ENCODE results near the gene CRYL1.

CRYL1 gene

GRCh38 chr13:20381401-20381800 is 144.3 kb downstream of the CRYL1 start:
- 85 to 94% methylated on average over 3 of the region's 3 CpGs for WGBS, 2 experiments
- no peaks in the 10 kb centered on the region for H3K36me3 ChIP-seq (ENCODE audit: control insufficient read depth, insufficient read depth, low read length)
- H3K9me3 ChIP-seq (ENCODE audit: control insufficient read depth, low read length): no peaks in the 10 kb centered on the region
- no peak overlapping the region for H3K27ac ChIP-seq (ENCODE audit: insufficient read depth, low read depth, low read length, poor library complexity, severe bottlenecking)
- peaks cover 6% of the 10 kb centered on the region for H3K4me1 ChIP-seq (ENCODE audit: control insufficient read depth, insufficient read depth, low read length)
- H3K4me3 ChIP-seq (ENCODE audit: insufficient read depth, low read depth, low read length): no peak overlapping the region
- H3K27me3 ChIP-seq (ENCODE audit: control insufficient read depth, insufficient read depth, low read length, poor library complexity, severe bottlenecking): no peaks in the 10 kb centered on the region

- WGBS, 2 experiments: 84 to 85% methylated on average over 6 of the region's 6 CpGs
- H3K27me3 ChIP-seq (ENCODE audit: control insufficient read depth, insufficient read depth, low read length, poor library complexity, severe bottlenecking): no peaks in the 10 kb centered on the region
- no peak overlapping the region for H3K4me3 ChIP-seq (ENCODE audit: insufficient read depth, low read depth, low read length)
- H3K9me3 ChIP-seq (ENCODE audit: control insufficient read depth, low read length): no peaks in the 10 kb centered on the region
- H3K4me1 ChIP-seq (ENCODE audit: control insufficient read depth, insufficient read depth, low read length): peaks cover 6% of the 10 kb centered on the region
- no peak overlapping the region for H3K27ac ChIP-seq (ENCODE audit: insufficient read depth, low read depth, low read length, poor library complexity, severe bottlenecking)
- no peaks in the 10 kb centered on the region for H3K36me3 ChIP-seq (ENCODE audit: control insufficient read depth, insufficient read depth, low read length)
These were observed 146.9 kb downstream of the CRYL1 start for GRCh38 chr13:20378721-20379120.

- Histone ChIP-seq H3K4me3 (ENCODE audit: insufficient read depth, low read depth, low read length) (no peak overlapping the region), H3K27me3 (ENCODE audit: control insufficient read depth, insufficient read depth, low read length, poor library complexity, severe bottlenecking) (no peaks in the 10 kb centered on the region), H3K4me1 (ENCODE audit: control insufficient read depth, insufficient read depth, low read length) (peaks cover 6% of the 10 kb centered on the region), H3K9me3 (ENCODE audit: control insufficient read depth, low read length) (no peaks in the 10 kb centered on the region), H3K36me3 (ENCODE audit: control insufficient read depth, insufficient read depth, low read length) (no peaks in the 10 kb centered on the region), H3K27ac (ENCODE audit: insufficient read depth, low read depth, low read length, poor library complexity, severe bottlenecking) (no peak overlapping the region)
- 93 to 94% methylated on average over 6 of the region's 6 CpGs for WGBS, 2 experiments
These were observed 147.9 kb downstream of the CRYL1 start for GRCh38 chr13:20377720-20378119.

GRCh38 chr13:20375871-20376270 is 149.8 kb downstream of the CRYL1 start:
- Histone ChIP-seq H3K36me3 (ENCODE audit: control insufficient read depth, insufficient read depth, low read length) (no peaks in the 10 kb centered on the region), H3K4me3 (ENCODE audit: insufficient read depth, low read depth, low read length) (no peak overlapping the region), H3K27me3 (ENCODE audit: control insufficient read depth, insufficient read depth, low read length, poor library complexity, severe bottlenecking) (no peaks in the 10 kb centered on the region), H3K9me3 (ENCODE audit: control insufficient read depth, low read length) (no peaks in the 10 kb centered on the region), H3K27ac (ENCODE audit: insufficient read depth, low read depth, low read length, poor library complexity, severe bottlenecking) (no peak overlapping the region), H3K4me1 (ENCODE audit: control insufficient read depth, insufficient read depth, low read length) (peaks cover 6% of the 10 kb centered on the region)
- WGBS, 2 experiments: 91 to 95% methylated on average over 6 of the region's 6 CpGs

- no peaks in the 10 kb centered on the region for H3K27me3 ChIP-seq (ENCODE audit: control insufficient read depth, insufficient read depth, low read length, poor library complexity, severe bottlenecking)
- H3K4me1 ChIP-seq (ENCODE audit: control insufficient read depth, insufficient read depth, low read length): peaks cover 6% of the 10 kb centered on the region
- no peak overlapping the region for H3K27ac ChIP-seq (ENCODE audit: insufficient read depth, low read depth, low read length, poor library complexity, severe bottlenecking)
- no peaks in the 10 kb centered on the region for H3K9me3 ChIP-seq (ENCODE audit: control insufficient read depth, low read length)
- H3K36me3 ChIP-seq (ENCODE audit: control insufficient read depth, insufficient read depth, low read length): no peaks in the 10 kb centered on the region
- no peak overlapping the region for H3K4me3 ChIP-seq (ENCODE audit: insufficient read depth, low read depth, low read length)
These were observed 151.8 kb downstream of the CRYL1 start for GRCh38 chr13:20373861-20374260.

GRCh38 chr13:20371825-20372224 is 153.8 kb downstream of the CRYL1 start:
- WGBS, 2 experiments: 94 to 95% methylated on average over 3 to 4 of the region's 4 CpGs
- no peaks in the 10 kb centered on the region for H3K4me1 ChIP-seq (ENCODE audit: control insufficient read depth, insufficient read depth, low read length)
- H3K27ac ChIP-seq (ENCODE audit: insufficient read depth, low read depth, low read length, poor library complexity, severe bottlenecking): no peak overlapping the region
- H3K4me3 ChIP-seq (ENCODE audit: insufficient read depth, low read depth, low read length): no peak overlapping the region
- no peaks in the 10 kb centered on the region for H3K36me3 ChIP-seq (ENCODE audit: control insufficient read depth, insufficient read depth, low read length)
- H3K9me3 ChIP-seq (ENCODE audit: control insufficient read depth, low read length): no peaks in the 10 kb centered on the region
- no peaks in the 10 kb centered on the region for H3K27me3 ChIP-seq (ENCODE audit: control insufficient read depth, insufficient read depth, low read length, poor library complexity, severe bottlenecking)

GRCh38 chr13:20370815-20371421 is 154.7 kb downstream of the CRYL1 start:
- 72 to 90% methylated on average over 2 of the region's 2 CpGs for WGBS, 2 experiments
- Histone ChIP-seq H3K4me3 (ENCODE audit: insufficient read depth, low read depth, low read length) (no peak overlapping the region), H3K4me1 (ENCODE audit: control insufficient read depth, insufficient read depth, low read length) (no peaks in the 10 kb centered on the region), H3K36me3 (ENCODE audit: control insufficient read depth, insufficient read depth, low read length) (no peaks in the 10 kb centered on the region), H3K27ac (ENCODE audit: insufficient read depth, low read depth, low read length, poor library complexity, severe bottlenecking) (no peak overlapping the region), H3K9me3 (ENCODE audit: control insufficient read depth, low read length) (no peaks in the 10 kb centered on the region), H3K27me3 (ENCODE audit: control insufficient read depth, insufficient read depth, low read length, poor library complexity, severe bottlenecking) (no peaks in the 10 kb centered on the region)

- no peaks in the 10 kb centered on the region for H3K36me3 ChIP-seq (ENCODE audit: control insufficient read depth, insufficient read depth, low read length)
- H3K27ac ChIP-seq (ENCODE audit: insufficient read depth, low read depth, low read length, poor library complexity, severe bottlenecking): no peak overlapping the region
- 94 to 95% methylated on average over 8 of the region's 8 CpGs for WGBS, 2 experiments
- H3K4me3 ChIP-seq (ENCODE audit: insufficient read depth, low read depth, low read length): no peak overlapping the region
- no peaks in the 10 kb centered on the region for H3K27me3 ChIP-seq (ENCODE audit: control insufficient read depth, insufficient read depth, low read length, poor library complexity, severe bottlenecking)
- no peaks in the 10 kb centered on the region for H3K9me3 ChIP-seq (ENCODE audit: control insufficient read depth, low read length)
- no peaks in the 10 kb centered on the region for H3K4me1 ChIP-seq (ENCODE audit: control insufficient read depth, insufficient read depth, low read length)
These were observed 155.7 kb downstream of the CRYL1 start for GRCh38 chr13:20369886-20370361.

- Histone ChIP-seq H3K36me3 (ENCODE audit: control insufficient read depth, insufficient read depth, low read length) (no peaks in the 10 kb centered on the region), H3K27ac (ENCODE audit: insufficient read depth, low read depth, low read length, poor library complexity, severe bottlenecking) (no peak overlapping the region), H3K4me1 (ENCODE audit: control insufficient read depth, insufficient read depth, low read length) (peaks cover 5% of the 10 kb centered on the region), H3K9me3 (ENCODE audit: control insufficient read depth, low read length) (no peaks in the 10 kb centered on the region), H3K27me3 (ENCODE audit: control insufficient read depth, insufficient read depth, low read length, poor library complexity, severe bottlenecking) (peaks cover 3% of the 10 kb centered on the region), H3K4me3 (ENCODE audit: insufficient read depth, low read depth, low read length) (no peak overlapping the region)
- WGBS, 2 experiments: 88 to 89% methylated on average over 8 of the region's 8 CpGs
These were observed 159.6 kb downstream of the CRYL1 start for GRCh38 chr13:20366056-20366455.

- Histone ChIP-seq H3K27me3 (ENCODE audit: control insufficient read depth, insufficient read depth, low read length, poor library complexity, severe bottlenecking) (peaks cover 3% of the 10 kb centered on the region), H3K4me1 (ENCODE audit: control insufficient read depth, insufficient read depth, low read length) (peaks cover 5% of the 10 kb centered on the region), H3K27ac (ENCODE audit: insufficient read depth, low read depth, low read length, poor library complexity, severe bottlenecking) (no peak overlapping the region), H3K9me3 (ENCODE audit: control insufficient read depth, low read length) (no peaks in the 10 kb centered on the region), H3K36me3 (ENCODE audit: control insufficient read depth, insufficient read depth, low read length) (no peaks in the 10 kb centered on the region), H3K4me3 (ENCODE audit: insufficient read depth, low read depth, low read length) (no peak overlapping the region)
- 51 to 53% methylated on average over 7 of the region's 7 CpGs for WGBS, 2 experiments
These were observed 162.1 kb downstream of the CRYL1 start for GRCh38 chr13:20363603-20364002.

- H3K9me3 ChIP-seq (ENCODE audit: control insufficient read depth, low read length): no peaks in the 10 kb centered on the region
- no peaks in the 10 kb centered on the region for H3K36me3 ChIP-seq (ENCODE audit: control insufficient read depth, insufficient read depth, low read length)
- H3K27ac ChIP-seq (ENCODE audit: insufficient read depth, low read depth, low read length, poor library complexity, severe bottlenecking): no peak overlapping the region
- WGBS, 2 experiments: 90 to 91% methylated on average over 8 of the region's 8 CpGs
- no peak overlapping the region for H3K4me3 ChIP-seq (ENCODE audit: insufficient read depth, low read depth, low read length)
- peaks cover 5% of the 10 kb centered on the region for H3K4me1 ChIP-seq (ENCODE audit: control insufficient read depth, insufficient read depth, low read length)
- peaks cover 3% of the 10 kb centered on the region for H3K27me3 ChIP-seq (ENCODE audit: control insufficient read depth, insufficient read depth, low read length, poor library complexity, severe bottlenecking)
These were observed 162.5 kb downstream of the CRYL1 start for GRCh38 chr13:20363172-20363571.

All from ectodermal cell (in vitro differentiated cells).